Measurements from ENCODE around the gene SLC22A23.
A peak's percentile ranks its signal among the peaks of the same experiment; 100 is the strongest.

Gene SLC22A23

DNA sequence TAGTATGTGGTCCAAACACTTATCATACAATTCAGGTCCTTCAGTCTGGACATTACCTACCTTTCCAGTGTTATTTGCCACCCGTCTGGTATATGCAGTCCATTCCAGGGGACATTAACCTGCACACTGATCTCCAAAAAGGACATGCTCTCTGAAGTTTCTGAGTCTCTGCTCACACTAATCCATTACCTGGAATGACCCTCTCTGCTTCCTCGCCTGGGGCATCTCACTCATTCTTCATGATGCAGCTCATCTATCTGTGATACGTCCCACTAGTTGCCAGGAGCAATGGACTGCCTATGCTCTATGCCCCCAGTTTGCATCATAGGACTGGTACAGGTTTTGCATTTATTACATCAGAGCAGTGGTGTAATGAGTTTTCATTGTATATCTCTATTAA is 223.5 kb downstream of the SLC22A23 start:
- H3K4me1 ChIP-seq (ENCODE audit: control insufficient read depth, insufficient read depth, low read length): peaks cover 5% of the 10 kb centered on the region; the same call in 1 of the 2 replicates
- ChIA-PET CTCF (interaction anchor here (1.0 to 2.2 kb wide), 3 partner anchors 18 to 109 kb away, joined by 4 to 12 read pairs (median 5); no protein-coding TSS in a partner anchor), POLR2A (interaction anchor here (1.6 kb wide), 1 partner anchor 14 kb away, joined by 6 read pairs; no protein-coding TSS in a partner anchor)
- no peak overlapping the region for H3K4me3 ChIP-seq (ENCODE audit: low read depth, low read length)
- H3K36me3 ChIP-seq (ENCODE audit: control insufficient read depth in 2 of 2, insufficient read depth in 1 of 2, low read length in 2 of 2): no peaks in the 10 kb centered on the region
- H3K27ac ChIP-seq (ENCODE audit: extremely low read depth, low read depth, low read length): no peak overlapping the region
- TF ChIP-seq, protein P1, sequence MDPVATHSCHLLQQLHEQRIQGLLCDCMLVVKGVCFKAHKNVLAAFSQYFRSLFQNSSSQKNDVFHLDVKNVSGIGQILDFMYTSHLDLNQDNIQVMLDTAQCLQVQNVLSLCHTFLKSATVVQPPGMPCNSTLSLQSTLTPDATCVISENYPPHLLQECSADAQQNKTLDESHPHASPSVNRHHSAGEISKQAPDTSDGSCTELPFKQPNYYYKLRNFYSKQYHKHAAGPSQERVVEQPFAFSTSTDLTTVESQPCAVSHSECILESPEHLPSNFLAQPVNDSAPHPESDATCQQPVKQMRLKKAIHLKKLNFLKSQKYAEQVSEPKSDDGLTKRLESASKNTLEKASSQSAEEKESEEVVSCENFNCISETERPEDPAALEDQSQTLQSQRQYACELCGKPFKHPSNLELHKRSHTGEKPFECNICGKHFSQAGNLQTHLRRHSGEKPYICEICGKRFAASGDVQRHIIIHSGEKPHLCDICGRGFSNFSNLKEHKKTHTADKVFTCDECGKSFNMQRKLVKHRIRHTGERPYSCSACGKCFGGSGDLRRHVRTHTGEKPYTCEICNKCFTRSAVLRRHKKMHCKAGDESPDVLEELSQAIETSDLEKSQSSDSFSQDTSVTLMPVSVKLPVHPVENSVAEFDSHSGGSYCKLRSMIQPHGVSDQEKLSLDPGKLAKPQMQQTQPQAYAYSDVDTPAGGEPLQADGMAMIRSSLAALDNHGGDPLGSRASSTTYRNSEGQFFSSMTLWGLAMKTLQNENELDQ (tag by site-specific recombination; IDR thresholded peaks at IDR 0.05; ENCODE audit: low read depth): no peak
- no peak for TF ChIP-seq ZNF157 (tag by site-specific recombination; IDR thresholded peaks at IDR 0.05)
- TF ChIP-seq HOXD13 (CRISPR knock-in tag; IDR thresholded peaks at IDR 0.05; ENCODE audit: borderline replicate concordance): no peak
- no peak for TF ChIP-seq ZFP41 (tag by site-specific recombination; IDR thresholded peaks at IDR 0.05; ENCODE audit: borderline replicate concordance)
- no peak for TF ChIP-seq ZBTB20 (tag by site-specific recombination; IDR thresholded peaks at IDR 0.05)
- no peak for TF ChIP-seq ZNF23 (tag by site-specific recombination; IDR thresholded peaks at IDR 0.05; ENCODE audit: borderline replicate concordance)
- TF ChIP-seq ZBTB1 (tag by site-specific recombination; IDR thresholded peaks at IDR 0.05): no peak
- TF ChIP-seq, protein P2, sequence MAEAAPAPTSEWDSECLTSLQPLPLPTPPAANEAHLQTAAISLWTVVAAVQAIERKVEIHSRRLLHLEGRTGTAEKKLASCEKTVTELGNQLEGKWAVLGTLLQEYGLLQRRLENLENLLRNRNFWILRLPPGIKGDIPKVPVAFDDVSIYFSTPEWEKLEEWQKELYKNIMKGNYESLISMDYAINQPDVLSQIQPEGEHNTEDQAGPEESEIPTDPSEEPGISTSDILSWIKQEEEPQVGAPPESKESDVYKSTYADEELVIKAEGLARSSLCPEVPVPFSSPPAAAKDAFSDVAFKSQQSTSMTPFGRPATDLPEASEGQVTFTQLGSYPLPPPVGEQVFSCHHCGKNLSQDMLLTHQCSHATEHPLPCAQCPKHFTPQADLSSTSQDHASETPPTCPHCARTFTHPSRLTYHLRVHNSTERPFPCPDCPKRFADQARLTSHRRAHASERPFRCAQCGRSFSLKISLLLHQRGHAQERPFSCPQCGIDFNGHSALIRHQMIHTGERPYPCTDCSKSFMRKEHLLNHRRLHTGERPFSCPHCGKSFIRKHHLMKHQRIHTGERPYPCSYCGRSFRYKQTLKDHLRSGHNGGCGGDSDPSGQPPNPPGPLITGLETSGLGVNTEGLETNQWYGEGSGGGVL (tag by site-specific recombination; IDR thresholded peaks at IDR 0.05): no peak
- TF ChIP-seq ZSCAN23 (tag by site-specific recombination; IDR thresholded peaks at IDR 0.05): no peak
- TF ChIP-seq ZNF600 (tag by site-specific recombination; IDR thresholded peaks at IDR 0.05): no peak
- TF ChIP-seq ZNF114 (tag by site-specific recombination; IDR thresholded peaks at IDR 0.05): no peak
- no peak for TF ChIP-seq FEZF1 (tag by site-specific recombination; IDR thresholded peaks at IDR 0.05)
- no peak for TF ChIP-seq ZNF654 (tag by site-specific recombination; IDR thresholded peaks at IDR 0.05; ENCODE audit: low read depth)
- no peak for TF ChIP-seq ZNF747 (tag by site-specific recombination; IDR thresholded peaks at IDR 0.05)
- TF ChIP-seq, protein P3, sequence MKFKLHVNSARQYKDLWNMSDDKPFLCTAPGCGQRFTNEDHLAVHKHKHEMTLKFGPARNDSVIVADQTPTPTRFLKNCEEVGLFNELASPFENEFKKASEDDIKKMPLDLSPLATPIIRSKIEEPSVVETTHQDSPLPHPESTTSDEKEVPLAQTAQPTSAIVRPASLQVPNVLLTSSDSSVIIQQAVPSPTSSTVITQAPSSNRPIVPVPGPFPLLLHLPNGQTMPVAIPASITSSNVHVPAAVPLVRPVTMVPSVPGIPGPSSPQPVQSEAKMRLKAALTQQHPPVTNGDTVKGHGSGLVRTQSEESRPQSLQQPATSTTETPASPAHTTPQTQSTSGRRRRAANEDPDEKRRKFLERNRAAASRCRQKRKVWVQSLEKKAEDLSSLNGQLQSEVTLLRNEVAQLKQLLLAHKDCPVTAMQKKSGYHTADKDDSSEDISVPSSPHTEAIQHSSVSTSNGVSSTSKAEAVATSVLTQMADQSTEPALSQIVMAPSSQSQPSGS (tag by site-specific recombination; IDR thresholded peaks at IDR 0.05; ENCODE audit: low read depth): no peak
- no peak for TF ChIP-seq ZNF155 (tag by site-specific recombination; IDR thresholded peaks at IDR 0.05)
- no peaks in the 10 kb centered on the region for H3K9me3 ChIP-seq (ENCODE audit: control insufficient read depth, insufficient read depth, low read depth, low read length)

DNA sequence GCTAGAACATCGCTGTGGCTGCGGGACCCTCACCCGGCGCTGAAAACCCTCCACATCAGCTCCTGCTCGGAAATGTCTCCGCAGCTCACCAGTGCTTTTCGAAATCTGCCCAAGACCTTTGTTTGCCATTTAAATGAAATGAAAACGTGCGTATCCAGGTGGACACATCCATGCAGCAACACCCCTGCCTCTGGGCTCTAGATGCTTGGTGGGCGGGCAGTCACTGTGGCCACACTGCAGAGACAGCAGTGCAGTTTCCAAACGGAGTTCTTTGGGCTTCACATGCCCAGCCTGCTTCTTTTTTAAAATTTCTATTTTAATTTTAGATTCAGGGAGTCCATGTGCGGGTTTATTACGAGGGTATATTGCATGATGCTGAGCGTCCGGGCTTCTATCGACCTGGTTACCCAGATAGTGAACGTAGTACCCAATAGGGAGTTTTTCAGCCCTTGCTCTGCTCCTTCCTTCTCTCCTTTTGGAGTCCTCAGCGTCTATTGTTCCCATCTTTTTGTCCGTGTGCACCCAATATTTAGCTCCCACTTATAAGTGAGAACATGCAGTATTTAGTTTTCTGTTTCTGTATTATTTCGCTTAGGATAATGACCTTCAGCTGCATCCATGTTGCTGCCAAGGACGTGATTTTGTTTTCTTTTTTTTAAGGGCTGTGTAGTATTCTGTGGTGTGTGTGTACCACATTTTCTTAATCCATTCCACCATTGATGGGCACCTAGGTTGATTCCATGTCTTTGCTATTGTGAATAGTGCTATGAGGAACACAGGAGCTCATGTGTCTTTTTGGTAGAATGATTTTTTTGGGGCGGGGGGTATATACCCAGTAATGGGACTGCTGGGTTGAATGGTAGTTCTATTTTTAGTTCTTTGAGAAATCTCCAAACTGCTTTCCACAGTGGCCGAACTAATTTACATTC is 224.6 kb downstream of the SLC22A23 start:
- H3K4me1 ChIP-seq (ENCODE audit: control insufficient read depth, insufficient read depth, low read length): peaks cover 5% of the 10 kb centered on the region; the same call in 1 of the 2 replicates
- peak overlapping the region; percentile 71 for H3K4me3 ChIP-seq (ENCODE audit: low read depth, low read length)
- ChIA-PET POLR2A (interaction anchor here (1.0 to 3.5 kb wide), 6 partner anchors 10 to 75 kb away, joined by 4 to 21 read pairs (median 11); partner anchors contain the start of gene TUBB2A), CTCF (interaction anchor here (0.8 to 3.0 kb wide), 4 partner anchors 15 to 113 kb away, joined by 3 to 27 read pairs (median 10); no protein-coding TSS in a partner anchor)
- no peaks in the 10 kb centered on the region for H3K9me3 ChIP-seq (ENCODE audit: control insufficient read depth, insufficient read depth, low read depth, low read length)
- TF ChIP-seq, protein P4, sequence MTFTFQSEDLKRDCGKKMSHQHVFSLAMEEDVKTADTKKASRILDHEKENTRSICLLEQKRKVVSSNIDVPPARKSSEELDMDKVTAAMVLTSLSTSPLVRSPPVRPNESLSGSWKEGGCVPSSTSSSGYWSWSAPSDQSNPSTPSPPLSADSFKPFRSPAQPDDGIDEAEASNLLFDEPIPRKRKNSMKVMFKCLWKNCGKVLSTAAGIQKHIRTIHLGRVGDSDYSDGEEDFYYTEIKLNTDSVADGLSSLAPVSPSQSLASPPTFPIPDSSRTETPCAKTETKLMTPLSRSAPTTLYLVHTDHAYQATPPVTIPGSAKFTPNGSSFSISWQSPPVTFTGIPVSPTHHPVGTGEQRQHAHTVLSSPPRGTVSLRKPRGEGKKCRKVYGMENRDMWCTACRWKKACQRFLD (tag by site-specific recombination; IDR thresholded peaks at IDR 0.05): no peak
- TF ChIP-seq ZNF146 (tag by site-specific recombination; IDR thresholded peaks at IDR 0.05): peak; percentile 90
- TF ChIP-seq, protein P5, sequence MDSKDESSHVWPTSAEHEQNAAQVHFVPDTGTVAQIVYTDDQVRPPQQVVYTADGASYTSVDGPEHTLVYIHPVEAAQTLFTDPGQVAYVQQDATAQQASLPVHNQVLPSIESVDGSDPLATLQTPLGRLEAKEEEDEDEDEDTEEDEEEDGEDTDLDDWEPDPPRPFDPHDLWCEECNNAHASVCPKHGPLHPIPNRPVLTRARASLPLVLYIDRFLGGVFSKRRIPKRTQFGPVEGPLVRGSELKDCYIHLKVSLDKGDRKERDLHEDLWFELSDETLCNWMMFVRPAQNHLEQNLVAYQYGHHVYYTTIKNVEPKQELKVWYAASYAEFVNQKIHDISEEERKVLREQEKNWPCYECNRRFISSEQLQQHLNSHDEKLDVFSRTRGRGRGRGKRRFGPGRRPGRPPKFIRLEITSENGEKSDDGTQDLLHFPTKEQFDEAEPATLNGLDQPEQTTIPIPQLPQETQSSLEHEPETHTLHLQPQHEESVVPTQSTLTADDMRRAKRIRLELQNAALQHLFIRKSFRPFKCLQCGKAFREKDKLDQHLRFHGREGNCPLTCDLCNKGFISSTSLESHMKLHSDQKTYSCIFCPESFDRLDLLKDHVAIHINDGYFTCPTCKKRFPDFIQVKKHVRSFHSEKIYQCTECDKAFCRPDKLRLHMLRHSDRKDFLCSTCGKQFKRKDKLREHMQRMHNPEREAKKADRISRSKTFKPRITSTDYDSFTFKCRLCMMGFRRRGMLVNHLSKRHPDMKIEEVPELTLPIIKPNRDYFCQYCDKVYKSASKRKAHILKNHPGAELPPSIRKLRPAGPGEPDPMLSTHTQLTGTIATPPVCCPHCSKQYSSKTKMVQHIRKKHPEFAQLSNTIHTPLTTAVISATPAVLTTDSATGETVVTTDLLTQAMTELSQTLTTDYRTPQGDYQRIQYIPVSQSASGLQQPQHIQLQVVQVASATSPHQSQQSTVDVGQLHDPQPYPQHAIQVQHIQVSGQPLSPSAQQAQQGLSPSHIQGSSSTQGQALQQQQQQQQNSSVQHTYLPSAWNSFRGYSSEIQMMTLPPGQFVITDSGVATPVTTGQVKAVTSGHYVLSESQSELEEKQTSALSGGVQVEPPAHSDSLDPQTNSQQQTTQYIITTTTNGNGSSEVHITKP (tag by site-specific recombination; IDR thresholded peaks at IDR 0.05): peak; percentile 92
- peak; percentile 92 for TF ChIP-seq ZNF335 (tag by site-specific recombination; conservative IDR thresholded peaks at IDR 0.05)
- peak overlapping the region; percentile 94 for H3K27ac ChIP-seq (ENCODE audit: extremely low read depth, low read depth, low read length)
- no peaks in the 10 kb centered on the region for H3K36me3 ChIP-seq (ENCODE audit: control insufficient read depth in 2 of 2, insufficient read depth in 1 of 2, low read length in 2 of 2)
